ENCODE results near the gene UXT.

UXT gene

DNA sequence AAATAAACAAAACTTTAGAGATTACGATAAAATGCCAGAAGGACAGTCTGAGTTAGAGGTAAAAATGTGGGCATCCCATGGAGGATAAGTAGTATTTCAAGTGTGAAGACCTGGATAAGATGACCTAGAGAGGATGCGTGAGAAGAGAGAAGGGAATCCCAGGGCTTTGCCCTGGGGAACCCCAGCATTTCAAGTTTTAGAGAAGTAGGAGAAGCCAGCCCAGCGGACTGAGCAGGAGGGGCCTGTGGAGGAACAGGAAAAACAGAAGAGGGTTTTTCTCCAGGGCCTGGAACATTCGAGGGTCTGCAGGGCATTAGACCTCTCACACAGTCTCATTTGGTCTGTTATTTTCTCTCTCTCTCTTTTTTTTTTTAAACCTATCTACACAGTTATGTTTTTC lies 26.3 kb downstream of the UXT start:
- no peak for TF ChIP-seq ZFP30 (CRISPR knock-in tag; IDR thresholded peaks at IDR 0.05)
- TF ChIP-seq TOX (CRISPR knock-in tag; IDR thresholded peaks at IDR 0.05; ENCODE audit: borderline replicate concordance), result no peak
- TF ChIP-seq ZNF565 (CRISPR knock-in tag; conservative IDR thresholded peaks at IDR 0.05; ENCODE audit: low read depth), result no peak
- no peak for TF ChIP-seq TCF4 (CRISPR knock-in tag; IDR thresholded peaks at IDR 0.05; ENCODE audit: borderline replicate concordance)
- TF ChIP-seq, protein P1, sequence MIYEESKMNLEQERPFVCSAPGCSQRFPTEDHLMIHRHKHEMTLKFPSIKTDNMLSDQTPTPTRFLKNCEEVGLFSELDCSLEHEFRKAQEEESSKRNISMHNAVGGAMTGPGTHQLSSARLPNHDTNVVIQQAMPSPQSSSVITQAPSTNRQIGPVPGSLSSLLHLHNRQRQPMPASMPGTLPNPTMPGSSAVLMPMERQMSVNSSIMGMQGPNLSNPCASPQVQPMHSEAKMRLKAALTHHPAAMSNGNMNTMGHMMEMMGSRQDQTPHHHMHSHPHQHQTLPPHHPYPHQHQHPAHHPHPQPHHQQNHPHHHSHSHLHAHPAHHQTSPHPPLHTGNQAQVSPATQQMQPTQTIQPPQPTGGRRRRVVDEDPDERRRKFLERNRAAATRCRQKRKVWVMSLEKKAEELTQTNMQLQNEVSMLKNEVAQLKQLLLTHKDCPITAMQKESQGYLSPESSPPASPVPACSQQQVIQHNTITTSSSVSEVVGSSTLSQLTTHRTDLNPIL (CRISPR knock-in tag; IDR thresholded peaks at IDR 0.05; ENCODE audit: low read depth), result no peak
- TF ChIP-seq, protein P2, sequence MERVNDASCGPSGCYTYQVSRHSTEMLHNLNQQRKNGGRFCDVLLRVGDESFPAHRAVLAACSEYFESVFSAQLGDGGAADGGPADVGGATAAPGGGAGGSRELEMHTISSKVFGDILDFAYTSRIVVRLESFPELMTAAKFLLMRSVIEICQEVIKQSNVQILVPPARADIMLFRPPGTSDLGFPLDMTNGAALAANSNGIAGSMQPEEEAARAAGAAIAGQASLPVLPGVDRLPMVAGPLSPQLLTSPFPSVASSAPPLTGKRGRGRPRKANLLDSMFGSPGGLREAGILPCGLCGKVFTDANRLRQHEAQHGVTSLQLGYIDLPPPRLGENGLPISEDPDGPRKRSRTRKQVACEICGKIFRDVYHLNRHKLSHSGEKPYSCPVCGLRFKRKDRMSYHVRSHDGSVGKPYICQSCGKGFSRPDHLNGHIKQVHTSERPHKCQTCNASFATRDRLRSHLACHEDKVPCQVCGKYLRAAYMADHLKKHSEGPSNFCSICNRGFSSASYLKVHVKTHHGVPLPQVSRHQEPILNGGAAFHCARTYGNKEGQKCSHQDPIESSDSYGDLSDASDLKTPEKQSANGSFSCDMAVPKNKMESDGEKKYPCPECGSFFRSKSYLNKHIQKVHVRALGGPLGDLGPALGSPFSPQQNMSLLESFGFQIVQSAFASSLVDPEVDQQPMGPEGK (CRISPR knock-in tag; IDR thresholded peaks at IDR 0.05; ENCODE audit: borderline replicate concordance), result no peak
- TF ChIP-seq, protein P3, sequence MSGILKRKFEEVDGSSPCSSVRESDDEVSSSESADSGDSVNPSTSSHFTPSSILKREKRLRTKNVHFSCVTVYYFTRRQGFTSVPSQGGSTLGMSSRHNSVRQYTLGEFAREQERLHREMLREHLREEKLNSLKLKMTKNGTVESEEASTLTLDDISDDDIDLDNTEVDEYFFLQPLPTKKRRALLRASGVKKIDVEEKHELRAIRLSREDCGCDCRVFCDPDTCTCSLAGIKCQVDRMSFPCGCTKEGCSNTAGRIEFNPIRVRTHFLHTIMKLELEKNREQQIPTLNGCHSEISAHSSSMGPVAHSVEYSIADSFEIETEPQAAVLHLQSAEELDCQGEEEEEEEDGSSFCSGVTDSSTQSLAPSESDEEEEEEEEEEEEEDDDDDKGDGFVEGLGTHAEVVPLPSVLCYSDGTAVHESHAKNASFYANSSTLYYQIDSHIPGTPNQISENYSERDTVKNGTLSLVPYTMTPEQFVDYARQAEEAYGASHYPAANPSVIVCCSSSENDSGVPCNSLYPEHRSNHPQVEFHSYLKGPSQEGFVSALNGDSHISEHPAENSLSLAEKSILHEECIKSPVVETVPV (CRISPR knock-in tag; IDR thresholded peaks at IDR 0.05), result no peak
- TF ChIP-seq TSHZ2 (CRISPR knock-in tag; IDR thresholded peaks at IDR 0.05), result no peak
- TF ChIP-seq ZNF70 (CRISPR knock-in tag; IDR thresholded peaks at IDR 0.05), result no peak
- no peak for TF ChIP-seq ISL1 (CRISPR knock-in tag; IDR thresholded peaks at IDR 0.05)
- no peak for TF ChIP-seq GLIS3 (CRISPR knock-in tag; IDR thresholded peaks at IDR 0.05)
- TF ChIP-seq ZC3H10 (CRISPR knock-in tag; IDR thresholded peaks at IDR 0.05), result no peak
- TF ChIP-seq PPARA (CRISPR knock-in tag; IDR thresholded peaks at IDR 0.05; ENCODE audit: borderline replicate concordance), result no peak
- ATAC-seq, result no peak

GRCh38 chrX:47631676-47632075 lies 27.3 kb downstream of the UXT start:
- TF ChIP-seq, protein P4, sequence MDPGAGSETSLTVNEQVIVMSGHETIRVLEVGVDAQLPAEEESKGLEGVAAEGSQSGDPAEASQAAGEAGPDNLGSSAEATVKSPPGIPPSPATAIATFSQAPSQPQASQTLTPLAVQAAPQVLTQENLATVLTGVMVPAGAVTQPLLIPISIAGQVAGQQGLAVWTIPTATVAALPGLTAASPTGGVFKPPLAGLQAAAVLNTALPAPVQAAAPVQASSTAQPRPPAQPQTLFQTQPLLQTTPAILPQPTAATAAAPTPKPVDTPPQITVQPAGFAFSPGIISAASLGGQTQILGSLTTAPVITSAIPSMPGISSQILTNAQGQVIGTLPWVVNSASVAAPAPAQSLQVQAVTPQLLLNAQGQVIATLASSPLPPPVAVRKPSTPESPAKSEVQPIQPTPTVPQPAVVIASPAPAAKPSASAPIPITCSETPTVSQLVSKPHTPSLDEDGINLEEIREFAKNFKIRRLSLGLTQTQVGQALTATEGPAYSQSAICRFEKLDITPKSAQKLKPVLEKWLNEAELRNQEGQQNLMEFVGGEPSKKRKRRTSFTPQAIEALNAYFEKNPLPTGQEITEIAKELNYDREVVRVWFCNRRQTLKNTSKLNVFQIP (CRISPR knock-in tag; IDR thresholded peaks at IDR 0.05; ENCODE audit: borderline replicate concordance, low read depth), result no peak
- TF ChIP-seq TSHZ2 (CRISPR knock-in tag; IDR thresholded peaks at IDR 0.05) (no peak), TCF4 (CRISPR knock-in tag; IDR thresholded peaks at IDR 0.05; ENCODE audit: borderline replicate concordance) (no peak), TOX (CRISPR knock-in tag; IDR thresholded peaks at IDR 0.05; ENCODE audit: borderline replicate concordance) (no peak), ZNF70 (CRISPR knock-in tag; IDR thresholded peaks at IDR 0.05) (no peak), BACH2 (CRISPR knock-in tag; IDR thresholded peaks at IDR 0.05; ENCODE audit: borderline replicate concordance) (no peak), ISL1 (CRISPR knock-in tag; IDR thresholded peaks at IDR 0.05) (no peak), ARNTL (CRISPR knock-in tag; IDR thresholded peaks at IDR 0.05; ENCODE audit: borderline replicate concordance, low read depth) (no peak), OSR1 (CRISPR knock-in tag; IDR thresholded peaks at IDR 0.05) (no peak), GLIS3 (CRISPR knock-in tag; IDR thresholded peaks at IDR 0.05) (no peak), RARB (CRISPR knock-in tag; IDR thresholded peaks at IDR 0.05) (no peak), ZC3H10 (CRISPR knock-in tag; IDR thresholded peaks at IDR 0.05) (no peak), ZNF8 (CRISPR knock-in tag; IDR thresholded peaks at IDR 0.05) (no peak), ESRRG (CRISPR knock-in tag; IDR thresholded peaks at IDR 0.05) (no peak)
- TF ChIP-seq, protein P2 (CRISPR knock-in tag; IDR thresholded peaks at IDR 0.05; ENCODE audit: borderline replicate concordance), result no peak
- TF ChIP-seq, protein P3 (CRISPR knock-in tag; IDR thresholded peaks at IDR 0.05), result no peak
- no peak for ATAC-seq
